Purkinje cell (primary cell): ENCODE results near the gene NSMCE3. TPM values are rescaled to one million over a fixed set of nuclear protein-coding genes. Genes with fewer than 3 reads are reported as not detected.

ENCODE experiments used
- polyA plus RNA-seq: library from polyadenylated mRNA; unstranded; fragments of >200 nt; fragmentation: Nextera tagmentation; gene quantifications from 2 replicates; pipeline ENCODE4 v1.2.1, GENCODE V29; 2014

The NSMCE3 gene
- 11.1 and 12.0 TPM in 2 replicates for polyA plus RNA-seq

DNA sequence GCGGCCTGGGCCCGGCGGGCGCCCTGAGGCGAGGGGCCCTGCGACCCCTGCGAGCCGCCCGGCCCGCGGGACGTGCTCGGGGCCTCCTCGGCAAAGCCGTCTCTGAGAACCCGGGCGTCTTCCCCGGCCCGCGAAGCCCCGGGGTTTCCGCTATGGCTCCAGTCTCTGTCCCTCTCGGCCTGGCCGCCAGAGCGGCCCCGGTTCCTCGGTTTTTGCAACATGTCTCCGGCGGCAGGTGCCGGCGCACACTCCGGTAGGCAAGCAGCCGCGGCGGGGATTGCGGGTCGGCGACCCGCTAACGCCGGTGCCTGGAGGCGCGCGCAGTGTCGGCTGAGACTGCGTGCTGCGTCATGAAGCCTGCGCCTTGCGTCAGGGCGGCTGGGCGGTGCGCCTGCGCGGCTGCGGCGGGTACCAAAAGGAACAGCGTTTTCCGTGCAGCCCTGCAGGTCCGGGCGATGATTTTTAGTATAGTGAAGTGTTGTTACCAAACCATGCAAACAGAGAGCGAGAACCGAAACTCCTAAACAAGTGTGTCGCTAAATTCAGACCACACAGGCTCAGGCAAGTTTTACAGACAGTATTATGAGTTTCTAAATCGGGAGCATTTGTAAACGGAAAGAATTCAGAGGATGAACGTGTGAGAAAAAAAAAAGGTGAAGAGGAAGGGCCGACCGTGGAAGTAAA, at the start of gene NSMCE3:
TSS of gene NSMCE3 (minus strand) at position 338 of the 684 bp plus-strand sequence. CDS start at position 221, 117 bp downstream.

